Activated CD4-positive, alpha-beta T cell treated with anti-CD3 and anti-CD28 coated beads, Interleukin-2, amount 10 ng/mL, durations not matched to agents 7 days and 5 days (primary cell): ENCODE results near the gene MECR. TPM values are rescaled to one million over a fixed set of nuclear protein-coding genes. Genes with fewer than 3 reads are reported as not detected.
A peak's percentile ranks its signal among the peaks of the same experiment; 100 is the strongest.
"Not testable (repeated sequence)": the region's sequence is repeated elsewhere in the genome, so short reads cannot be mapped to it uniquely, and the experiment has no call there.

ENCODE experiments used
- CTCF ChIA-PET: fragments of 350-600 bp; sonication (Branson Sonifier 250); formaldehyde crosslinking; loops from one replicate; lab custom pipeline; 2021; ENCODE audit warnings: antibody characterized with exemption; lab: Charles Lee
- POLR2A ChIA-PET: fragments of 350-600 bp; sonication (Branson Sonifier 250); formaldehyde crosslinking; loops from one replicate; lab custom pipeline; 2021; ENCODE audit warnings: antibody characterized with exemption; lab: Charles Lee
- DNase-seq: peaks from one replicate; pipeline ENCODE4 v3.0.0-alpha.2; 2020
- H3K27ac Mint-ChIP-seq: one replicate; pipeline ENCODE4 v1.8.0; 2021; ENCODE audit warnings: mild to moderate bottlenecking, moderate library complexity, mixed read lengths
- H3K27me3 Mint-ChIP-seq: one replicate; pipeline ENCODE4 v1.8.0; 2021; ENCODE audit warnings: mixed read lengths
- H3K36me3 Mint-ChIP-seq: one replicate; pipeline ENCODE4 v1.8.0; 2021; ENCODE audit warnings: low read depth, mixed read lengths
- H3K4me1 Mint-ChIP-seq: one replicate; pipeline ENCODE4 v1.8.0; 2021; ENCODE audit warnings: mixed read lengths
- H3K4me3 Mint-ChIP-seq: one replicate; pipeline ENCODE4 v1.8.0; 2021; ENCODE audit warnings: mild to moderate bottlenecking, moderate library complexity, mixed read lengths
- H3K9me3 Mint-ChIP-seq: one replicate; pipeline ENCODE4 v1.8.0; 2021; ENCODE audit warnings: mixed read lengths
- total RNA-seq, 2 experiments: library from RNA; stranded (reverse); gene quantifications; one replicate each; pipeline ENCODE4 v1.2.3, GENCODE V29; 2021

The MECR gene
- total RNA-seq, 2 experiments from 2014 or later = 16.4 to 19.7 TPM

- peaks cover 18% of the 10 kb centered on the region for H3K4me1 Mint-ChIP-seq
- peak overlapping the region; percentile 46 for H3K4me3 Mint-ChIP-seq
- ChIA-PET CTCF (interaction anchor here (0.6 kb wide), 1 partner anchor 823 kb away, joined by 6 read pairs; no protein-coding TSS in a partner anchor), POLR2A (no interaction called here)
- peaks cover 1% of the 10 kb centered on the region for H3K36me3 Mint-ChIP-seq
- H3K27ac Mint-ChIP-seq = no peak overlapping the region
- peaks cover 55% of the 10 kb centered on the region for H3K27me3 Mint-ChIP-seq
- no peaks in the 10 kb centered on the region for H3K9me3 Mint-ChIP-seq
- DNase-seq = no peak
Observed at GRCh38 chr1:29237852-29238619, 7.3 kb upstream of the MECR start.

GRCh38 chr1:29237129-29237821 is 6.5 kb upstream of the MECR start:
- ChIA-PET POLR2A (no interaction called here), CTCF (interaction anchor here (0.6 to 0.8 kb wide), 2 partner anchors 28 to 90 kb away, joined by 3 to 5 read pairs; no protein-coding TSS in a partner anchor)
- Mint-ChIP-seq H3K27me3 (peaks cover 55% of the 10 kb centered on the region), H3K4me1 (peaks cover 18% of the 10 kb centered on the region), H3K4me3 (peak overlapping the region; percentile 61), H3K36me3 (peaks cover 1% of the 10 kb centered on the region), H3K27ac (peak overlapping the region; percentile 52), H3K9me3 (no peaks in the 10 kb centered on the region)
- no peak for DNase-seq

DNA sequence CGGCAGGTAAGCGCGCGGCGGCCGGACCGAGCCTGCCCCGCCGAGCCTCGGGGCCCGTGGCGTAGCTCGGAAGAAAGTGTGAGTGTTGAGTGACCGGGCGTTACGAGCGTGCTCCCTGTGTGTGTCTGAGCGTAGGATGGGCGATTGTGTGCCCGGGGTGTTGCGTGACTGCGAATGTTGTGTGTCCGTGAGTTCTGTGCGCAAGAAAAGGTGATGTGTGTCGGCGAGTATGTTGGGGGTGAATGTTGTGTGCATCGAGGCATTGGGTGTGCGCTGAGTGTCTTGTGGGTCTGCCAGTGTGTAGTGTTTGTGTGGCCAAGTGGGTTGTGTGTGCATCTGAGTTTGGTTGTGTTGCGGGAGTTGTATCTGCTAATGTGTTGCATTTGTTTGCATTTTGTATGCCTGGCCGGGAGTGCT is 6.0 kb upstream of the MECR start:
- H3K36me3 Mint-ChIP-seq = peaks cover 1% of the 10 kb centered on the region
- H3K27ac Mint-ChIP-seq = peak overlapping the region; percentile 52
- peak overlapping the region; percentile 61 for H3K4me3 Mint-ChIP-seq
- ChIA-PET CTCF (interaction anchor here (0.6 to 0.8 kb wide), 2 partner anchors 29 to 91 kb away, joined by 3 to 5 read pairs; no protein-coding TSS in a partner anchor), POLR2A (no interaction called here)
- H3K9me3 Mint-ChIP-seq = no peaks in the 10 kb centered on the region
- peaks cover 53% of the 10 kb centered on the region for H3K27me3 Mint-ChIP-seq
- H3K4me1 Mint-ChIP-seq = peaks cover 18% of the 10 kb centered on the region
- DNase-seq = no peak

DNA sequence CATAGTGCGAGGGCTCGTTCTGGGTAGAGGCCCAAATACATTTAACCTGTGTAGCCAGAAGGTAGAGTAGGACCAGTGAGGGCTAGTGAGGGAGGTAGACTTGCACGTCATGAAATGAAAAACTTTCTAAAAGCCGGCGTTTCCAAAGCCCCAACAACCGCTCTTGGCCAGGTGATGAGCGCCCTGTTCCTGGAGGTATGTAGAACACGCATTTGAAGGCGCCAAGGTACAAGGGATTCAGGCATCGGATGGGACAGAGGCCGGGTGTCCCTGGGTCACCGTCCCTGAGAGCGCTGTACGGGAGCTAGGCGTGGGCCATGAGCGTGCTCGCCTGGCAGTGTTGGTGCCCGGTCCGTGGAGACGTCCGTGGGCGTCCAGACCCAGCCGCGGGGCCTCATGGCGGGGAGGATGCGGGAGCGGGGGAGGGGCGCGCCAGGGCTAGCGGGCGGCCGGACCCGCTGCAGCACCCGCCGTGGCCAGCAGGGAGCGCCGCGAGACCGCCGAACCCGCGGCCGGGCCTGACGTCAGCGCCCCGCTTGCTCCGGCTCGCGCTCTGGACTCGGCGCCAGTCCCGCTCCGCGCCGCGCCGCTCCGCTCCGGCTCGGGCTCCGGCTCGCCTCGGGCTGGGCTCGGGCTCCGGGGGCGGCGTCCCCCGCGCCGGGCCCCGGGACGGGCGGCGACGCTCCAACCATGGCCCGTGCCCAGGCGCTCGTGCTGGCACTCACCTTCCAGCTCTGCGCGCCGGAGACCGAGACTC is 5.4 kb upstream of the MECR start, which contains the start of gene PTPRU:
Gene PTPRU (plus strand): TSS at position 568 of the 757 bp plus-strand sequence. CDS start 123 bp downstream, at position 691.
- Mint-ChIP-seq H3K36me3 (peaks cover 1% of the 10 kb centered on the region), H3K4me3 (peak within 1 kb of the TSS; percentile 61), H3K4me1 (peaks cover 21% of the 10 kb centered on the region), H3K9me3 (no peaks in the 10 kb centered on the region), H3K27ac (peak within 1 kb of the TSS; percentile 52), H3K27me3 (peaks cover 51% of the 10 kb centered on the region)
- DNase-seq = peak; percentile 70
- ChIA-PET CTCF (interaction anchor here (0.6 to 0.8 kb wide), 2 partner anchors 30 to 92 kb away, joined by 3 to 5 read pairs; no protein-coding TSS in a partner anchor), POLR2A (no interaction called here)

DNA sequence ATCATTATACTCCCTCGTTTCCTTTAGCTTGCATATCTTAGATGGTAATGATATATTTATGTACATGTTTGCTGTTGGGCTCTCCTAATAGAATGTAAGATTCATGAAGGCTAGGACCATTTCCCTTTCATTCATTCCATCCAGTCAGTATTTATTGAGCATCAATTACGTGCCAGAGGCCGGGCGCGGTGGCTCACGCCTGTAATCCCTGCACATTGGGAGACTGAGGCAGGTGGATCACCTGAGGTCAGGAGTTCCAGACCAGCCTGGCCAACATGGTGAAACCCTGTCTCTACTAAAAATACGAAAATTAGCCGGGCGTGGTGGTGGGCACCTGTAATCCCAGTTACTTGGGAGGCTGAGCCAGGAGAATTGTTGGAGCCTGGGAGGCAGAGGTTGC is 4.1 kb upstream of the MECR start:
- H3K27ac Mint-ChIP-seq, H3K4me3 Mint-ChIP-seq: not testable (repeated sequence)
- CTCF ChIA-PET = interaction anchor here (1.2 to 1.3 kb wide), 2 partner anchors 17 to 20 kb away, joined by 3 read pairs; no protein-coding TSS in a partner anchor

GRCh38 chr1:29234471-29234870 is 3.7 kb upstream of the MECR start:
- no peaks in the 10 kb centered on the region for H3K9me3 Mint-ChIP-seq
- H3K36me3 Mint-ChIP-seq = peaks cover 1% of the 10 kb centered on the region
- no peak overlapping the region for H3K4me3 Mint-ChIP-seq
- no peak for DNase-seq
- peaks cover 38% of the 10 kb centered on the region for H3K27me3 Mint-ChIP-seq
- H3K27ac Mint-ChIP-seq = no peak overlapping the region
- POLR2A ChIA-PET = interaction anchor here (0.6 kb wide), 1 partner anchor 448 kb away, joined by 3 read pairs; no protein-coding TSS in a partner anchor
- CTCF ChIA-PET = interaction anchor here (1.2 to 1.3 kb wide), 2 partner anchors 17 to 19 kb away, joined by 3 read pairs; no protein-coding TSS in a partner anchor
- peaks cover 35% of the 10 kb centered on the region for H3K4me1 Mint-ChIP-seq

More for the DNA sequence above, 4.1 kb upstream of the MECR start:
- H3K9me3 Mint-ChIP-seq, DNase-seq, POLR2A ChIA-PET, H3K36me3 Mint-ChIP-seq: not testable (repeated sequence)
- H3K27me3 Mint-ChIP-seq = peaks cover 42% of the 10 kb centered on the region
- H3K4me1 Mint-ChIP-seq = peaks cover 31% of the 10 kb centered on the region

DNA sequence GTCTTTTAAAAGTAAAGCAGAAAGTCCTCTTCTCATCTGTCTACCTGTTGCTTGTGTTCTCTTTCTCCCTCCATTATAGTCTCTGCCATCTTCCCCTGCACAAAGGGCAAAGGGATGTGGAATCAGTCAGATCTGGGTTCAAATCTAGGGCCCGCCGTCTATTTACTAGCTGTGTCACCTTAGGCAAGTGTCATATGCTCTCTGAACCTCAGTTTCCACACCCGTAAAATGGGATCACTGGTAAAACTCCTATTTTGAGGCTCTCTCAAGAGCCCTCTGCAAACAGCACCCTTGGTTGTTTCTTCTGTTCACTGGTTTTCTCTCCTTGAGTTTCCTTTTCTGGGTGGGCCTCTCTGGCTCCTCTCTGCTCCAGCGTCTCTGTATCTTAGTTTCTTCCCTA is 3.0 kb upstream of the MECR start:
- Mint-ChIP-seq H3K27ac (no peak overlapping the region), H3K36me3 (peaks cover 1% of the 10 kb centered on the region), H3K4me1 (peaks cover 36% of the 10 kb centered on the region), H3K27me3 (peaks cover 30% of the 10 kb centered on the region), H3K9me3 (no peaks in the 10 kb centered on the region), H3K4me3 (no peak overlapping the region)
- CTCF ChIA-PET = interaction anchor here (1.3 kb wide), 1 partner anchor 19 kb away, joined by 3 read pairs; no protein-coding TSS in a partner anchor
- DNase-seq = no peak
- POLR2A ChIA-PET = interaction anchor here (0.6 kb wide), 1 partner anchor 447 kb away, joined by 3 read pairs; no protein-coding TSS in a partner anchor

DNA sequence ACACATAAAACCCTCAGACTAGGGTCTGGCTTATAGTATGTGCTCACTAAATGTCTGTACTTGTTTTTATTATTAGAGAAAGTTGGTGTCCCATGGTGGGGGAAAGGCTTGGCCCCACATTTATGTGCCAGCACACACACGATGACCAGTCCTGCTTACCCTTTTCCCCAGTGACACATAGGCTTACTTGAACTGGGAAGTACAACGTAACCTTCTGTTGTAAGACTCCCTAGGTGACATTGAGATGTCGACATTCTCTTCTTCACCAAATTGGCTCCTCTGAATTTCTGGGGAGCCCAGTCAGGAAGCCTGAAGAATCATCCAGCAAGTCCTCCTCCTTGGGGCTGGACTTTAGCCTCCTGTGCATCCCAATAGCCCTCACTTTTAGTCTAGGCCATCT is 1.7 kb upstream of the MECR start:
- CTCF ChIA-PET = interaction anchor here (1.6 kb wide), 1 partner anchor 45 kb away, joined by 3 read pairs; no protein-coding TSS in a partner anchor
- POLR2A ChIA-PET = no interaction called here

DNA sequence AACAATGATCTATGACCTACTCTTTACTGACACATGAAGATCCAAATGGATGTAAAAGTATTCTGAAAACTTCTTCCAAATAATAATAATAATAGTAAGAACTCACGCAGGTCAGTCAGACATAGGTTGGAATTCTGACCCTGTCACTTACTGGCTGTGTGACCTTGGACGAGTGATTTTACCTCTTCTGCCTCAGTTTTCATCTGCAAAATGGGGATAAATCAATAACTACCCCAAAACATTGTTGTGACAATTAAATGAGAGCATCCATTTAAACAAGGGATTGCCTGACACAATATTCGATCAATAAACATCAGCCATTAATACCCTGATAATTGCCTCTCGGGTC is 556 bp downstream of the MECR start:
- Mint-ChIP-seq H3K27me3 (peaks cover 9% of the 10 kb centered on the region), H3K9me3 (no peaks in the 10 kb centered on the region), H3K4me3 (peak overlapping the region; percentile 96), H3K36me3 (no peaks in the 10 kb centered on the region), H3K27ac (peak overlapping the region; percentile 95), H3K4me1 (peaks cover 23% of the 10 kb centered on the region)
- POLR2A ChIA-PET = no interaction called here
- CTCF ChIA-PET = interaction anchor here (0.9 to 2.6 kb wide), 2 partner anchors 9 to 16 kb away, joined by 3 to 6 read pairs; no protein-coding TSS in a partner anchor
- DNase-seq = no peak

More for the DNA sequence above, 1.7 kb upstream of the MECR start:
- DNase-seq = no peak
- Mint-ChIP-seq H3K9me3 (no peaks in the 10 kb centered on the region), H3K36me3 (no peaks in the 10 kb centered on the region), H3K27me3 (peaks cover 25% of the 10 kb centered on the region), H3K4me3 (no peak overlapping the region), H3K4me1 (peaks cover 35% of the 10 kb centered on the region), H3K27ac (peak overlapping the region; percentile 28)

- Mint-ChIP-seq H3K9me3 (no peaks in the 10 kb centered on the region), H3K27me3 (no peaks in the 10 kb centered on the region), H3K4me1 (peaks cover 23% of the 10 kb centered on the region), H3K36me3 (no peaks in the 10 kb centered on the region), H3K27ac (no peak overlapping the region), H3K4me3 (no peak overlapping the region)
- POLR2A ChIA-PET = no interaction called here
- CTCF ChIA-PET = no interaction called here
- no peak for DNase-seq
Observed at GRCh38 chr1:29227511-29227910, 3.2 kb downstream of the MECR start.

- Mint-ChIP-seq H3K4me3 (no peak overlapping the region), H3K27me3 (no peaks in the 10 kb centered on the region), H3K36me3 (no peaks in the 10 kb centered on the region), H3K4me1 (peaks cover 13% of the 10 kb centered on the region), H3K9me3 (no peaks in the 10 kb centered on the region), H3K27ac (no peak overlapping the region)
- POLR2A ChIA-PET = no interaction called here
- CTCF ChIA-PET = no interaction called here
- DNase-seq = no peak
Observed at GRCh38 chr1:29225361-29225760, 5.4 kb downstream of the MECR start.

DNA sequence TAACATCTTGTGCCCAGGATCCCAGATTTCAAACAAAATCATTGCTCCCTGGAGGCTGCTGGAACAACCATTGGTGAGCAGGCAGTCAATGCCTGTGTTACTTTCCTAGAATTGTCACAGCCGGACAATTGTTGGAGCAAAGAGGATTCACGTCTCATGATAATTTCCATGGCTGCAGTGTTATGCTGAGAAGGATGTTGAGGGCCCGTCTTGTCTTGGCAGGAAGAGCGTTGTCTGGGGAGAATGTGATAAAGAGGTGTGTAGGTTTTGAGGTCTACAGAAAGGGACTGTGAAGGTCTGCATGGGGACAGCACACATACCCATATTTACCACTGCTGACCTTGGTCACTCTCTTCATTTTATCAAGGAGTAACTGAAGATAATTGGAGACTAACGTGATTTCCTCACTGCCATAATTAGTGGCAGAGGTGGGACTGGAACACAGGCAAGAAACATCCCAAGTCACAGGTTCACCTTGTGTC is 6.3 kb downstream of the MECR start:
- ChIA-PET CTCF (no interaction called here), POLR2A (no interaction called here)
- Mint-ChIP-seq H3K27ac (no peak overlapping the region), H3K4me1 (peaks cover 5% of the 10 kb centered on the region), H3K27me3 (no peaks in the 10 kb centered on the region), H3K9me3 (no peaks in the 10 kb centered on the region), H3K36me3 (no peaks in the 10 kb centered on the region), H3K4me3 (no peak overlapping the region)
- DNase-seq = no peak
